Vagina (tissue), 2 donors: Measurements from ENCODE around the gene PIAS2.

ENCODE experiments used
- CTCF ChIP-seq, 3 experiments: fragments of 450-650 bp in 2 of 3; fragments of 200-600 bp in 1 of 3; sonication (generic) in 1 of 3; IDR thresholded peaks; one replicate each; pipeline ENCODE4 v1.5.1; 2017 to 2019; ENCODE audit warnings: antibody characterized with exemption in 3 of 3, mild to moderate bottlenecking in 2 of 3, moderate library complexity in 2 of 3
- POLR2AphosphoS5 ChIP-seq, 2 donors: sonication (generic); formaldehyde crosslinking; IDR thresholded peaks; one replicate each; pipeline ENCODE4 v1.9.0; 2017; ENCODE audit warnings: antibody characterized with exemption in 2 of 2, mild to moderate bottlenecking in 2 of 2, low read depth in 1 of 2; ENCODE audit not compliant: insufficient read depth in 1 of 2

- TF ChIP-seq CTCF (IDR thresholded peaks at IDR 0.05): no peak
- no peak for TF ChIP-seq POLR2AphosphoS5 (IDR thresholded peaks at IDR 0.05; ENCODE audit: insufficient read depth in 1 of 2, low read depth in 1 of 2)
Measured at GRCh38 chr18:46761059-46761769, 156.1 kb downstream of the PIAS2 start.
